GM12873 (cell line): ENCODE measurements around the gene SYNE3.

Experiments
- CTCF ChIP-seq: IDR thresholded peaks from 2 replicates; pipeline ENCODE4 v1.5.1; 2012; ENCODE audit warnings: low read depth, mild to moderate bottlenecking, moderate library complexity, low read length, control low read depth; ENCODE audit not compliant: insufficient read depth; ENCODE audit errors: missing control alignments

SYNE3 gene

GRCh38 chr14:95514131-95515079, 2.0 kb downstream of the SYNE3 start:
- no peak for TF ChIP-seq CTCF

GRCh38 chr14:95513291-95513690, 3.2 kb downstream of the SYNE3 start:
- no peak for TF ChIP-seq CTCF

GRCh38 chr14:95511687-95512086, 4.8 kb downstream of the SYNE3 start:
- TF ChIP-seq CTCF = no peak

GRCh38 chr14:95510804-95511203, 5.6 kb downstream of the SYNE3 start:
- no peak for TF ChIP-seq CTCF

GRCh38 chr14:95509495-95509894, 7.0 kb downstream of the SYNE3 start:
- TF ChIP-seq CTCF = no peak

- TF ChIP-seq CTCF = no peak
These were observed 8.1 kb downstream of the SYNE3 start for GRCh38 chr14:95508377-95508776.

GRCh38 chr14:95507701-95508103, 8.7 kb downstream of the SYNE3 start:
- TF ChIP-seq CTCF = no peak
